SK-N-MC (cell line): ENCODE measurements around the gene FBXW11.
A peak's percentile ranks its signal among the peaks of the same experiment; 100 is the strongest.
"Not testable (repeated sequence)": the region's sequence is repeated elsewhere in the genome, so short reads cannot be mapped to it uniquely, and the experiment has no call there.

ENCODE experiments used
- DNase-seq: peaks from one replicate; pipeline ENCODE4 v3.0.0-alpha.2; 2011; ENCODE audit warnings: low read depth, low spot score
- H3K27ac ChIP-seq: fragments of 200-600 bp; sonication (generic); 2 replicates; pipeline ENCODE4 v1.5.1; 2016; ENCODE audit warnings: mixed run types
- H3K36me3 ChIP-seq: fragments of 200-600 bp; sonication (generic); 2 replicates; pipeline ENCODE4 v1.6.1; 2017; ENCODE audit warnings: antibody characterized with exemption, low read length, mixed read lengths; ENCODE audit not compliant: insufficient read depth
- H3K4me3 ChIP-seq: fragments of 200-600 bp; sonication (generic); 2 replicates; pipeline ENCODE4 v1.5.1; 2016
- H3K9ac ChIP-seq: fragments of 200-600 bp; sonication (generic); 2 replicates; pipeline ENCODE4 v1.8.0; 2017; ENCODE audit warnings: mixed run types, mixed read lengths; ENCODE audit not compliant: insufficient read length
- H3K9me3 ChIP-seq: fragments of 200-600 bp; sonication (generic); 2 replicates; pipeline ENCODE4 v1.6.1; 2017; ENCODE audit warnings: low read depth, mild to moderate bottlenecking, antibody characterized with exemption, low read length, moderate library complexity, mixed read lengths
- EZH2 ChIP-seq: fragments of 200-600 bp; sonication (generic); IDR thresholded peaks from one replicate; pipeline ENCODE4 v1.6.1; 2017; ENCODE audit warnings: antibody characterized with exemption
- FOXP2 ChIP-seq: optimal IDR thresholded peaks from 2 replicates; pipeline ENCODE3; 2011; ENCODE audit warnings: mild to moderate bottlenecking, moderate library complexity; ENCODE audit not compliant: insufficient read depth; ENCODE audit errors: extremely low read length, control extremely low read depth
- POLR2AphosphoS5 ChIP-seq: IDR thresholded peaks from 2 replicates; pipeline ENCODE4 v1.6.1; 2012; ENCODE audit warnings: mild to moderate bottlenecking, low read depth, low read length, borderline replicate concordance

Gene FBXW11

DNA sequence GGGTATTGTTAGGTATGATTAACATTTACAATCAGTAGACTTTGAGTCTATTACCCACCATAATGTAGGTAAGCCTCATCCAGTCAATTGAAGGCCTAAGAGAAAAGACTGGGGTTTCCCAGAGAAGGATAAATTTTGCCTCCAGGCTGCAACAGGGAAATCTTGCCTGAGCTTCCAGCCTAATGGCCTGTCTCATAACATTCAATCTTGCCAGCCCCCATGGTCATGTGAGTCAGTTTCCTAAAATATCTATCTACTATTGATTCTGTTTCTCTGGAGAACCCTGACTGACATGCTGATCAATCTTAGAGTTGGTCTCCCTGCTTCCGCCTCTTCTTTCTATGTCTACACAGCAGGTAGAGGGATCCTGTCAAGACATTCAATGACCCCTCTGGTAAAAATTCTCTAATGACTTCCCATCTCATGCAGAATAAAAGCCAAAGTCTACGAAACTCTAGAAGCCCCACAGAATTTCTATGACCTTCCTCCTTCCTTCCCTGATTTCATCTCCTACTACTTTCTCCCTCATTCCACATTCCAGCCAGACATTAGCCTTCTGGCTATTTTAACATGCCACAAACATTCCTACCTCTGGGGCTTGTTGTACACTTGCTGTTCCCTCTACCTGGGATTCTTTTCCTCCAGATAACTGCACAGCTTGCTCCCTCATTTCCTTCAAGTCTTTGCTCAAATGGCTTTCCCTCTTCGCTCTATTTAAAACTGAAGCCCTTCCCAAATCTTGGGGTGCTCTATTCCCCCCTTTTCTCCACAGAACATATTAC is 60.2 kb downstream of the FBXW11 start:
- Histone ChIP-seq H3K27ac (no peak overlapping the region; the same call in 1 of the 2 replicates), H3K36me3 (no peaks in the 10 kb centered on the region; the same call in 1 of the 2 replicates), H3K4me3 (no peak overlapping the region), H3K9ac (no peak overlapping the region), H3K9me3 (no peaks in the 10 kb centered on the region)
- TF ChIP-seq FOXP2 (no peak), EZH2 (no peak), POLR2AphosphoS5 (no peak)
- no peak for DNase-seq

DNA sequence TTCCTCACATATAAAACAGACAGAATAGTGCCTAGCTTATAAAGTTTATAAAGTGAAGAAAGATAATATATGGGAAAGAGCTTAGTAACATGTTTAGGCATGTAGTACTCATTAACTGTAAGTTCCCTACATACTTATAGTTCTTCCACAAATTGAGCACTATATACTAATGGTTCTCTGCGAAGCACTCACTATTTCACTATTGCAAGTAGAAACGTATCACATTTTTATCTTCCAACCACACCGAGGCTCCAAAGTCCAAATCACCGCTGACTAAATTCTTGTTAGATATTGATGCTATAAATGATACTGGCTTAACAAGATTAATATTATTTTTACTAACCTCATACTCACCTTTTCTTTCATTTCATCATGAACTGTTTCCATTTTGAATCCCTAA is 61.0 kb downstream of the FBXW11 start:
- TF ChIP-seq POLR2AphosphoS5 = no peak
- no peak for TF ChIP-seq FOXP2
- TF ChIP-seq EZH2 = no peak

GRCh38 chr5:171945066-171945465 is 61.4 kb downstream of the FBXW11 start:
- peak overlapping the region; percentile 60 for H3K27ac ChIP-seq
- DNase-seq = no peak
- H3K9ac ChIP-seq = no peak overlapping the region
- no peak overlapping the region for H3K4me3 ChIP-seq
- no peaks in the 10 kb centered on the region for H3K9me3 ChIP-seq
- TF ChIP-seq POLR2AphosphoS5 (no peak), EZH2 (no peak)
- no peaks in the 10 kb centered on the region; the same call in 1 of the 2 replicates for H3K36me3 ChIP-seq

More for the DNA sequence above, 61.0 kb downstream of the FBXW11 start:
- DNase-seq = no peak
- H3K36me3 ChIP-seq = no peaks in the 10 kb centered on the region; the same call in 1 of the 2 replicates
- H3K9ac ChIP-seq = no peak overlapping the region
- H3K4me3 ChIP-seq = no peak overlapping the region
- H3K9me3 ChIP-seq = no peaks in the 10 kb centered on the region
- H3K27ac ChIP-seq = peak overlapping the region; percentile 60

DNA sequence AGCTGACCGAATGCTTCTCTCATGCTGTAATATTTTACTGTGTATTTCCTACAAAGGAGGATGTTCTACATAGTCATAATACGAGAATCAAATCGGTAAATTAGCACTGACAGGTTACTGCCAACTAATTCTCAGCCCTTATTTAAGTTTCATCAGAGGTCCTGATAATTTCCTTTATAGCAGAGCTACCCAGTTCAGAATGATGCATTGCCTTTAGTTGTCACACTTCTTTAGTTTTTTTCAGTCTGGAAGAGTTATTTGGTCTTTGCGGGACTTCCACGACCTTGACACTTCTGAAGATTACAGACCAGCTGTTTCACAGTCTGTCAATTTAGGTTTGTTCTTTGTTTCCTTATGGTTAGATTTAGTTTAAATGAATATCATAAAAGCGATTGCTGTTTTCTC is 64.3 kb downstream of the FBXW11 start:
- DNase-seq, H3K4me3 ChIP-seq, H3K9me3 ChIP-seq, H3K27ac ChIP-seq, H3K9ac ChIP-seq, H3K36me3 ChIP-seq: not testable (repeated sequence)

DNA sequence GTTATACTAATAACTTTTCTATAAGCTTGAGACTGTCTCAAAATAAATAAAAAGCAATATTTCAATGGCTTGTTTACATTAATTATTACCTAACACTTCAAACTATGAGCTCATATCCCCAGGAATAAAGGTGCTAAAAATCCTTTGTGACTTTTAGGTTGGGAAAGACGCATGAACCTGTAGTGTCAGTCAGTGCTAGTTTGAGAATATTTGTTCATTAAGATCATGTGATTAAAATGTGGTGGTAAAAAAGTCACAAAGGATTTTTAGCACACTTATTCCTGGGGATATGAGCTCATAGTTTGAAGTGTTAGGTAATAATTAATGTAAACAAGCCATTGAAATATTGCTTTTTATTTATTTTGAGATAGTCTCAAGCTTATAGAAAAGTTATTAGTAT is 64.8 kb downstream of the FBXW11 start:
- not testable (repeated sequence) for H3K36me3 ChIP-seq, H3K9ac ChIP-seq, H3K9me3 ChIP-seq, DNase-seq, H3K4me3 ChIP-seq, H3K27ac ChIP-seq

DNA sequence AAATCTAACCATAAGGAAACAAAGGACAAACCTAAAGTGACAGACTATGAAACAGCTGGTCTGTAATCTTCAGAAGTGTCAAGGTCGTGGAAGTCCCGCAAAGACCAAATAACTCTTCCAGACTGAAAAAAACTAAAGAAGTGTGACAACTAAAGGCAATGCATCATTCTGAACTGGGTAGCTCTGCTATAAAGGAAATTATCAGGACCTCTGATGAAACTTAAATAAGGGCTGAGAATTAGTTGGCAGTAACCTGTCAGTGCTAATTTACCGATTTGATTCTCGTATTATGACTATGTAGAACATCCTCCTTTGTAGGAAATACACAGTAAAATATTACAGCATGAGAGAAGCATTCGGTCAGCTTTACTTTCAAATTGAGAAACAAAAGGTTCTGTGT is 65.2 kb downstream of the FBXW11 start:
- not testable (repeated sequence) for H3K9ac ChIP-seq, H3K36me3 ChIP-seq, H3K27ac ChIP-seq

DNA sequence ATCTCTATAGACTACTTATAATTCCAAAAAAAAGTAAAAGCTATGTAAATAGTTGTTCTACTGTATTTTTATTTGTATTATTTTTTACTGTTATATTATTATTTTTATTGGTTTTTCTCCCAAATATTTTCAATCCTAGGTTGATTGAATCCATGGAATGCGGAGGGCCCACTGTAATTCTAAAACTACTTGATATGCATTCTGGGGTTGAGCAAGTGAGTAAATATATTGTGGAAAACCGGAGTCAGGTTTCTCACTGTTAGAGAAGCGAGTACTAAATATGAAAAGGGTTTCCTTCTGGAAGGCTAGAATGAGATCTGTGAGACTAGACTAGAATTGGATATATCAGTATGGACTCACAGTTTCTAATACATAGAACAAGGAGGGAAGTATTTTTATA is 66.5 kb downstream of the FBXW11 start:
- Histone ChIP-seq H3K9ac (no peak overlapping the region), H3K36me3 (no peaks in the 10 kb centered on the region; the same call in 1 of the 2 replicates), H3K9me3 (no peaks in the 10 kb centered on the region), H3K4me3 (no peak overlapping the region), H3K27ac (no peak overlapping the region)
- no peak for DNase-seq
- no peak for TF ChIP-seq EZH2
- TF ChIP-seq POLR2AphosphoS5 = no peak
- TF ChIP-seq FOXP2 = no peak

More for the DNA sequence above, 65.2 kb downstream of the FBXW11 start:
- H3K9me3 ChIP-seq, H3K4me3 ChIP-seq, DNase-seq: not testable (repeated sequence)

- H3K9ac ChIP-seq = no peak overlapping the region
- H3K27ac ChIP-seq = no peak overlapping the region
- DNase-seq = no peak
- H3K9me3 ChIP-seq = 0 out of 2 replicates have a peak, but pooled peaks cover 2% of the 10 kb centered on the region
- no peaks in the 10 kb centered on the region for H3K36me3 ChIP-seq
- no peak for TF ChIP-seq FOXP2
- TF ChIP-seq POLR2AphosphoS5 = no peak
- TF ChIP-seq EZH2 = no peak
- no peak overlapping the region for H3K4me3 ChIP-seq
These were observed 68.1 kb downstream of the FBXW11 start for GRCh38 chr5:171938358-171938757.

DNA sequence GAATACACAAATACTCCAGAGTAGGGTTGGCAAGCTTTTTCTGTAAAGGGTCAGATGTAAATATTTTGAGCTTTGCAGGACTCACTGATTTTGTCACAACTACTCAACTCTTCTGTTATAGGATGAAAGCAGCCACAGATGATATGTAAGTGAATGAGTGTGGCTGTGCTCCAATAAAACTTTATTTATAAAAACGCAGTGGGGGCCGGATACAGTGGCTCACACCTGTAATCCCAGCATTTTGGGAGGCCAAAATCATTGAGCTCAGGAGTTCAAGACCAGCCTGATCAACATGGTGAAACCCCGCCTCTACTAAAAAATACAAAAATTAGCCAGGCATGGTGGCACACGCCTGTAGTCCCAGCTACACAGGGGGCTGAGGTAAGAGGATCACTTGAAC is 69.1 kb downstream of the FBXW11 start:
- no peaks in the 10 kb centered on the region for H3K36me3 ChIP-seq
- no peak overlapping the region for H3K27ac ChIP-seq
- 0 out of 2 replicates have a peak, but pooled peaks cover 2% of the 10 kb centered on the region for H3K9me3 ChIP-seq
- H3K9ac ChIP-seq = no peak overlapping the region
- TF ChIP-seq FOXP2 = no peak
- no peak for TF ChIP-seq EZH2
- TF ChIP-seq POLR2AphosphoS5 = no peak
- no peak for DNase-seq
- no peak overlapping the region for H3K4me3 ChIP-seq
